WTC11 (cell line): ENCODE results near the gene TPGS2. TPM values are rescaled to one million over a fixed set of nuclear protein-coding genes. Genes with fewer than 3 reads are reported as not detected.

Experiments
- ATAC-seq: fragments of 200-7000 bp; cut with Tn5 transposase; 2 replicates; pipeline ENCODE4 v1.10.0; 2021; ENCODE audit warnings: mild to moderate bottlenecking, moderate library complexity
- CTCF ChIA-PET: fragments of 300-600 bp; sonication (Branson Sonifier 250); formaldehyde crosslinking; loops from one replicate; lab custom pipeline; 2021; ENCODE audit warnings: antibody characterized with exemption; lab: Charles Lee
- POLR2A ChIA-PET: fragments of 350-600 bp; sonication (Branson Sonifier 250); formaldehyde crosslinking; loops from one replicate; lab custom pipeline; 2021; ENCODE audit warnings: antibody characterized with exemption; lab: Charles Lee
- DNase-seq: peaks from one replicate; pipeline ENCODE4 v3.0.0; 2021; ENCODE audit warnings: low spot score
- H3K27ac Mint-ChIP-seq: 2 replicates; pipeline ENCODE4 v1.8.0; 2021; ENCODE audit warnings: mixed read lengths
- H3K27me3 Mint-ChIP-seq: 2 replicates; pipeline ENCODE4 v1.8.0; 2021; ENCODE audit warnings: low read depth, mild to moderate bottlenecking, moderate library complexity, mixed read lengths
- H3K36me3 Mint-ChIP-seq: 2 replicates; pipeline ENCODE4 v1.8.0; 2021; ENCODE audit warnings: mixed read lengths
- H3K4me1 Mint-ChIP-seq: 2 replicates; pipeline ENCODE4 v1.8.0; 2022; ENCODE audit warnings: mixed read lengths
- H3K4me3 Mint-ChIP-seq: 2 replicates; pipeline ENCODE4 v1.8.0; 2021; ENCODE audit warnings: mild to moderate bottlenecking, moderate library complexity, mixed read lengths
- H3K9me3 Mint-ChIP-seq: 2 replicates; pipeline ENCODE4 v1.8.0; 2021; ENCODE audit warnings: mixed read lengths
- ETV6 ChIP-seq: sonication (generic); formaldehyde crosslinking; IDR thresholded peaks from 2 replicates; pipeline ENCODE4 v1.8.1; 2022; ENCODE audit warnings: mild to moderate bottlenecking, missing genetic modification reagents
- FOXK1 ChIP-seq: sonication (generic); formaldehyde crosslinking; IDR thresholded peaks from 2 replicates; pipeline ENCODE4 v1.8.0; 2022; ENCODE audit warnings: mild to moderate bottlenecking, moderate library complexity, missing genetic modification reagents
- NFE2L1 ChIP-seq: sonication (generic); formaldehyde crosslinking; IDR thresholded peaks from 2 replicates; pipeline ENCODE4 v1.8.1; 2023; ENCODE audit warnings: missing genetic modification reagents
- PREB ChIP-seq: sonication (generic); formaldehyde crosslinking; IDR thresholded peaks from 2 replicates; pipeline ENCODE4 v1.8.1; 2022; ENCODE audit warnings: mild to moderate bottlenecking, missing genetic modification reagents, moderate library complexity, borderline replicate concordance
- SMAD3 ChIP-seq: sonication (generic); formaldehyde crosslinking; IDR thresholded peaks from 2 replicates; pipeline ENCODE4 v1.8.0; 2022; ENCODE audit warnings: missing genetic modification reagents, mild to moderate bottlenecking, borderline replicate concordance
- STAT6 ChIP-seq: sonication (generic); formaldehyde crosslinking; conservative IDR thresholded peaks from 2 replicates; pipeline ENCODE4 v1.8.1; 2023; ENCODE audit warnings: mild to moderate bottlenecking, low read depth, missing genetic modification reagents, moderate library complexity
- total RNA-seq: library from RNA; stranded (reverse); gene quantifications from 3 replicates; pipeline ENCODE4 v1.2.3, GENCODE V29; 2021
- TF ChIP-seq, protein P1 (sequence below): fragments of 250-450 bp; sonication (Bioruptor Pico); IDR thresholded peaks from 2 replicates; pipeline ENCODE4 v1.9.0; 2021; ENCODE audit warnings: mild to moderate bottlenecking, borderline replicate concordance

The TPGS2 gene
- total RNA-seq, 1 experiment from 2014 or later, result 96.9 TPM

GRCh38 chr18:36830158-36830495, 1.3 kb upstream of the TPGS2 start:
- H3K27ac Mint-ChIP-seq, result no peak overlapping the region
- H3K9me3 Mint-ChIP-seq, result no peaks in the 10 kb centered on the region
- ATAC-seq, result no peak
- no peak for DNase-seq
- TF ChIP-seq, protein P1, sequence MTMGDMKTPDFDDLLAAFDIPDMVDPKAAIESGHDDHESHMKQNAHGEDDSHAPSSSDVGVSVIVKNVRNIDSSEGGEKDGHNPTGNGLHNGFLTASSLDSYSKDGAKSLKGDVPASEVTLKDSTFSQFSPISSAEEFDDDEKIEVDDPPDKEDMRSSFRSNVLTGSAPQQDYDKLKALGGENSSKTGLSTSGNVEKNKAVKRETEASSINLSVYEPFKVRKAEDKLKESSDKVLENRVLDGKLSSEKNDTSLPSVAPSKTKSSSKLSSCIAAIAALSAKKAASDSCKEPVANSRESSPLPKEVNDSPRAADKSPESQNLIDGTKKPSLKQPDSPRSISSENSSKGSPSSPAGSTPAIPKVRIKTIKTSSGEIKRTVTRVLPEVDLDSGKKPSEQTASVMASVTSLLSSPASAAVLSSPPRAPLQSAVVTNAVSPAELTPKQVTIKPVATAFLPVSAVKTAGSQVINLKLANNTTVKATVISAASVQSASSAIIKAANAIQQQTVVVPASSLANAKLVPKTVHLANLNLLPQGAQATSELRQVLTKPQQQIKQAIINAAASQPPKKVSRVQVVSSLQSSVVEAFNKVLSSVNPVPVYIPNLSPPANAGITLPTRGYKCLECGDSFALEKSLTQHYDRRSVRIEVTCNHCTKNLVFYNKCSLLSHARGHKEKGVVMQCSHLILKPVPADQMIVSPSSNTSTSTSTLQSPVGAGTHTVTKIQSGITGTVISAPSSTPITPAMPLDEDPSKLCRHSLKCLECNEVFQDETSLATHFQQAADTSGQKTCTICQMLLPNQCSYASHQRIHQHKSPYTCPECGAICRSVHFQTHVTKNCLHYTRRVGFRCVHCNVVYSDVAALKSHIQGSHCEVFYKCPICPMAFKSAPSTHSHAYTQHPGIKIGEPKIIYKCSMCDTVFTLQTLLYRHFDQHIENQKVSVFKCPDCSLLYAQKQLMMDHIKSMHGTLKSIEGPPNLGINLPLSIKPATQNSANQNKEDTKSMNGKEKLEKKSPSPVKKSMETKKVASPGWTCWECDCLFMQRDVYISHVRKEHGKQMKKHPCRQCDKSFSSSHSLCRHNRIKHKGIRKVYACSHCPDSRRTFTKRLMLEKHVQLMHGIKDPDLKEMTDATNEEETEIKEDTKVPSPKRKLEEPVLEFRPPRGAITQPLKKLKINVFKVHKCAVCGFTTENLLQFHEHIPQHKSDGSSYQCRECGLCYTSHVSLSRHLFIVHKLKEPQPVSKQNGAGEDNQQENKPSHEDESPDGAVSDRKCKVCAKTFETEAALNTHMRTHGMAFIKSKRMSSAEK (CRISPR knock-in tag), result no peak
- TF ChIP-seq PREB (CRISPR knock-in tag) (no peak), STAT6 (CRISPR knock-in tag) (no peak)
- peaks cover 3% of the 10 kb centered on the region for H3K36me3 Mint-ChIP-seq
- H3K4me3 Mint-ChIP-seq, result peak overlapping the region; percentile 79
- ChIA-PET POLR2A (no interaction called here), CTCF (interaction anchor here (1.3 to 2.2 kb wide), 3 partner anchors 10 to 68 kb away, joined by 3 to 20 read pairs (median 3); no protein-coding TSS in a partner anchor)
- peaks cover 19% of the 10 kb centered on the region for H3K4me1 Mint-ChIP-seq
- H3K27me3 Mint-ChIP-seq, result no peaks in the 10 kb centered on the region; the same call in 1 of the 2 replicates

DNA sequence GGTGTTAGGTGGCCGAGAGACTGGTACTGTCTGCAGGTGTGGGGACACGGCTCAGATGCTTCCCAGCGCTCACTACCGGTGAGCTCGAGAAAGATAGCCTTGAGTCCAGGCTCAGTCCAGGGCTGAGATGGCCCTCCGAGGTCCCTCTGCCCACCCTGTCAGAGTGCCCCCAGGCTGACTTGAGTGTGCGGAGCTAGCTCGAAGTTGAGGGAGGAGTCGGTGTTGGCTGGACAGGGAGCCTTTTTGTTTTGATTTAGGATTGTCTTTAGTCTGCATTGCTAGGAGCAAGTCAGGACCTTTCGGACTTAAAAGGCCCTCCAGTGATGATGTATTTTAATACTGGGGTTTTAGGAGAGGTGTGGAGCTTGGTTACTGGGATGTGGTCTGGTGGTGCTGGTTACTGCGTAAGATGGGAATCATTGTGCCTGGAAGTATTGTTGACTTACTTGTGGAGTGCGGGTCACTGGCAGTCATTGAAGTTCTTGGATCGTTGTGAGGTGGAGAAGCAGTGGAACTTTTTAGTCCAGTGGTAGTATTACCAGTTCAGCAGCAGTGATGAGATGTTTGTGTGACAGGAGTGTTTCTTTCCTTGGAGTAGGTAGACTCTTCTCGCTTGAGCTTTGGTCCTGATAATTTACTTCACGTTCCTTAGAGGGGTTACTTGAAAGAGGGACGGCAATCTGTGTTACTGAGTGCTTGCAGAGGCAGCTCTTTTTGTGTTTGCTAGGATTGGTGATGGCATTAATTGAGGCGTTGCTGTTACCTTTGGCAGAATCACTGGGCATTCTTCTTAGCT, 758 bp upstream of the TPGS2 start:
- H3K27ac Mint-ChIP-seq, result peak overlapping the region; percentile 26; the same call in 1 of the 2 replicates
- DNase-seq, result no peak
- no peaks in the 10 kb centered on the region; the same call in 1 of the 2 replicates for H3K27me3 Mint-ChIP-seq
- CTCF ChIA-PET, result interaction anchor here (0.7 to 2.2 kb wide), 9 partner anchors 9 to 142 kb away, joined by 3 to 20 read pairs (median 3); no protein-coding TSS in a partner anchor
- H3K36me3 Mint-ChIP-seq, result peaks cover 7% of the 10 kb centered on the region
- peak overlapping the region; percentile 79 for H3K4me3 Mint-ChIP-seq
- no peak for TF ChIP-seq FOXK1 (CRISPR knock-in tag)
- TF ChIP-seq NFE2L1, result no peak
- TF ChIP-seq STAT6 (CRISPR knock-in tag), result no peak
- TF ChIP-seq ETV6 (CRISPR knock-in tag), result 0 out of 2 replicates have a peak, but pooled peaks have one; percentile 37
- 0 out of 2 replicates have a peak, but pooled peaks have one; percentile 19 for TF ChIP-seq SMAD3 (CRISPR knock-in tag)
- no peak for ATAC-seq
- POLR2A ChIA-PET, result interaction anchor here (0.6 to 1.2 kb wide), 2 partner anchors 48 to 70 kb away, joined by 3 to 7 read pairs; no protein-coding TSS in a partner anchor
- peaks cover 19% of the 10 kb centered on the region for H3K4me1 Mint-ChIP-seq
- no peaks in the 10 kb centered on the region for H3K9me3 Mint-ChIP-seq
